MV-4-11 (cell line): ENCODE results near the gene FBXO42.
"Not testable (repeated sequence)": the region's sequence is repeated elsewhere in the genome, so short reads cannot be mapped to it uniquely, and the experiment has no call there.

Experiments used
- DNase-seq: peaks from one replicate; lab custom pipeline; 2025; lab: John Stamatoyannopoulos, UW

The FBXO42 gene

GRCh38 chr1:16218014-16218673, 134.1 kb downstream of the FBXO42 start:
- DNase-seq: no peak

GRCh38 chr1:16217061-16217785, 135.1 kb downstream of the FBXO42 start:
- peak; percentile 91 for DNase-seq

GRCh38 chr1:16215882-16216753, 136.2 kb downstream of the FBXO42 start:
- peak; percentile 44 for DNase-seq

- not testable (repeated sequence) for DNase-seq
Observed at GRCh38 chr1:16215240-16215639, 137.0 kb downstream of the FBXO42 start.

- DNase-seq: not testable (repeated sequence)
Observed at GRCh38 chr1:16213544-16213943, 138.7 kb downstream of the FBXO42 start.

GRCh38 chr1:16213013-16213412, 139.3 kb downstream of the FBXO42 start:
- no peak for DNase-seq

GRCh38 chr1:16212251-16212961, 139.9 kb downstream of the FBXO42 start, which contains the start of gene ARHGEF19:
Gene ARHGEF19, minus strand, starts transcription at chr1:16212652. Its CDS starts 3,598 bp downstream, at chr1:16209054.
- DNase-seq: no peak

- DNase-seq: no peak
Observed at GRCh38 chr1:16211824-16212223, 140.5 kb downstream of the FBXO42 start.

- DNase-seq: no peak
Observed at GRCh38 chr1:16210581-16210980, 141.7 kb downstream of the FBXO42 start.

- no peak for DNase-seq
Observed at GRCh38 chr1:16209847-16210407, 142.4 kb downstream of the FBXO42 start.

GRCh38 chr1:16209132-16209846, 143.0 kb downstream of the FBXO42 start:
- no peak for DNase-seq

GRCh38 chr1:16208270-16208987, 143.9 kb downstream of the FBXO42 start:
- DNase-seq: peak; percentile 20

GRCh38 chr1:16207318-16208269, 144.7 kb downstream of the FBXO42 start:
- DNase-seq: no peak

- peak; percentile 96 for DNase-seq
Observed at GRCh38 chr1:16206547-16207317, 145.5 kb downstream of the FBXO42 start.

GRCh38 chr1:16205891-16206546, 146.3 kb downstream of the FBXO42 start:
- no peak for DNase-seq

- no peak for DNase-seq
Observed at GRCh38 chr1:16205334-16205671, 147.0 kb downstream of the FBXO42 start.

- DNase-seq: no peak
Observed at GRCh38 chr1:16204634-16205333, 147.5 kb downstream of the FBXO42 start.
